ENCODE data around the gene WDR70. TPM values are rescaled to one million over a fixed set of nuclear protein-coding genes. Genes with fewer than 3 reads are reported as not detected.
"Not testable (repeated sequence)": the region's sequence is repeated elsewhere in the genome, so short reads cannot be mapped to it uniquely, and the experiment has no call there.

Gene WDR70
- total RNA-seq, 1 experiment from 2014 or later = 40.2 TPM

- Histone ChIP-seq H3K27me3 (replicated peaks; ENCODE audit: control insufficient read depth, insufficient read depth, low read length) (no peaks in the 10 kb centered on the region), H3K36me3 (ENCODE audit: control insufficient read depth, insufficient read depth, low read length) (no peaks in the 10 kb centered on the region), H3K4me1 (0 out of 2 replicates have a peak, but pooled peaks cover 3% of the 10 kb centered on the region), H3K4me3 (ENCODE audit: low read depth, low read length) (no peak overlapping the region), H3K9me3 (no peaks in the 10 kb centered on the region)
- ChIA-PET CTCF (interaction anchor here (0.8 to 1.2 kb wide), 6 partner anchors 33 to 780 kb away, joined by 3 to 10 read pairs (median 4); partner anchors contain the start of gene WDR70), POLR2A (no interaction called here)
- Mint-ChIP-seq H3K4me1 (ENCODE audit: low read depth, unreplicated experiment) (no peaks in the 10 kb centered on the region), H3K9me3 (ENCODE audit: unreplicated experiment) (no peaks in the 10 kb centered on the region), H3K36me3 (ENCODE audit: insufficient read depth, unreplicated experiment) (peaks cover 29% of the 10 kb centered on the region), H3K27me3 (ENCODE audit: insufficient read depth, unreplicated experiment) (no peaks in the 10 kb centered on the region), H3K4me3 (ENCODE audit: unreplicated experiment) (no peak overlapping the region), H3K27ac (ENCODE audit: unreplicated experiment) (no peak overlapping the region)
- DNase-seq = no peak
- intact Hi-C loops (cut with micrococcal nuclease; ENCODE audit: unreplicated experiment) = loop anchor here (2.0 to 5.0 kb wide), 3 partner anchors 142 to 600 kb away; no protein-coding TSS in a partner anchor
- BruUV-seq (replicated peaks) = no TSS peak
- no peak for TF ChIP-seq CTCF (IDR thresholded peaks at IDR 0.05; ENCODE audit: insufficient read depth in 1 of 2, low read depth in 1 of 2, low read length in 1 of 2, severe bottlenecking in 1 of 2, unreplicated experiment in 1 of 2)
Observed at GRCh38 chr5:37412515-37412914, 33.4 kb downstream of the WDR70 start.

- H3K27me3 ChIP-seq (replicated peaks; ENCODE audit: control insufficient read depth, insufficient read depth, low read length); intact Hi-C loops (cut with micrococcal nuclease; ENCODE audit: unreplicated experiment); H3K27me3 Mint-ChIP-seq (ENCODE audit: insufficient read depth, unreplicated experiment); CTCF ChIA-PET; H3K9me3 Mint-ChIP-seq (ENCODE audit: unreplicated experiment); POLR2A ChIA-PET; H3K4me1 ChIP-seq; H3K27ac Mint-ChIP-seq (ENCODE audit: unreplicated experiment); H3K4me1 Mint-ChIP-seq (ENCODE audit: low read depth, unreplicated experiment); DNase-seq; H3K9me3 ChIP-seq; BruUV-seq (replicated peaks); H3K4me3 ChIP-seq (ENCODE audit: low read depth, low read length); H3K36me3 ChIP-seq (ENCODE audit: control insufficient read depth, insufficient read depth, low read length); H3K4me3 Mint-ChIP-seq (ENCODE audit: unreplicated experiment): not testable (repeated sequence)
- H3K36me3 Mint-ChIP-seq (ENCODE audit: insufficient read depth, unreplicated experiment) = peaks cover 24% of the 10 kb centered on the region
Observed at GRCh38 chr5:37415456-37415855, 36.3 kb downstream of the WDR70 start.

GRCh38 chr5:37417347-37417746 lies 38.2 kb downstream of the WDR70 start:
- H3K27me3 Mint-ChIP-seq (ENCODE audit: insufficient read depth, unreplicated experiment) = no peaks in the 10 kb centered on the region
- Histone ChIP-seq H3K36me3 (ENCODE audit: control insufficient read depth, insufficient read depth, low read length) (no peaks in the 10 kb centered on the region), H3K4me1 (0 out of 2 replicates have a peak, but pooled peaks cover 3% of the 10 kb centered on the region), H3K9me3 (no peaks in the 10 kb centered on the region), H3K27me3 (replicated peaks; ENCODE audit: control insufficient read depth, insufficient read depth, low read length) (no peaks in the 10 kb centered on the region), H3K4me3 (ENCODE audit: low read depth, low read length) (no peak overlapping the region)
- no peak for TF ChIP-seq CTCF (IDR thresholded peaks at IDR 0.05; ENCODE audit: insufficient read depth in 1 of 2, low read depth in 1 of 2, low read length in 1 of 2, severe bottlenecking in 1 of 2, unreplicated experiment in 1 of 2)
- intact Hi-C loops (cut with micrococcal nuclease; ENCODE audit: unreplicated experiment) = no loop called here
- no peak overlapping the region for H3K27ac Mint-ChIP-seq (ENCODE audit: unreplicated experiment)
- no peaks in the 10 kb centered on the region for H3K9me3 Mint-ChIP-seq (ENCODE audit: unreplicated experiment)
- H3K4me1 Mint-ChIP-seq (ENCODE audit: low read depth, unreplicated experiment) = no peaks in the 10 kb centered on the region
- no peak overlapping the region for H3K4me3 Mint-ChIP-seq (ENCODE audit: unreplicated experiment)
- CTCF ChIA-PET = interaction anchor here (0.6 kb wide), 1 partner anchor 44 kb away, joined by 3 read pairs; no protein-coding TSS in a partner anchor
- peaks cover 24% of the 10 kb centered on the region for H3K36me3 Mint-ChIP-seq (ENCODE audit: insufficient read depth, unreplicated experiment)
- POLR2A ChIA-PET = no interaction called here
- BruUV-seq (replicated peaks) = no TSS peak
- no peak for DNase-seq

DNA sequence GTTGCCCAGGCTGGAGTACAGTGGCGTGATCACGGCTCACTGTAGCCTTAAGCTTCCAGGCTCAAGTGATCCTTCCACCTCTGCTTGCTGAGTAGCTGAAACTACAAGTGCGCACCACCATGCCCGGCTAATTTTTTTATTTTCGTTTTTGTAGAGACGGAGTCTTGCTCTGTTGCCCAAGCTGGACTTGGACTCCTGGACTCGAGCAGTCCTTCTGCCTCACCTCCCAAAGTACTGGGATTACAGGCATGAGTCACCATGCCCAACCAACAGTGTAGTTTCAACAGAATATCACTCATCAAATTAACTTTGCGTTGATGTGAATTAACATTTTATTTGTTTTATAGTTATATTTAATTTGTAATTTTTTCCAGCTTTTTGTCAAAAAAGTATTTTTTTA lies 45.3 kb downstream of the WDR70 start:
- no peak overlapping the region for H3K4me3 ChIP-seq (ENCODE audit: low read depth, low read length)
- no peaks in the 10 kb centered on the region for H3K9me3 ChIP-seq
- POLR2A ChIA-PET = no interaction called here
- no peak overlapping the region for H3K27ac Mint-ChIP-seq (ENCODE audit: unreplicated experiment)
- H3K4me1 Mint-ChIP-seq (ENCODE audit: low read depth, unreplicated experiment) = no peaks in the 10 kb centered on the region
- no peak for TF ChIP-seq CTCF (IDR thresholded peaks at IDR 0.05; ENCODE audit: insufficient read depth in 1 of 2, low read depth in 1 of 2, low read length in 1 of 2, severe bottlenecking in 1 of 2, unreplicated experiment in 1 of 2)
- H3K4me1 ChIP-seq = no peaks in the 10 kb centered on the region
- no peaks in the 10 kb centered on the region for H3K27me3 Mint-ChIP-seq (ENCODE audit: insufficient read depth, unreplicated experiment)
- BruUV-seq (replicated peaks) = no TSS peak
- intact Hi-C loops (cut with micrococcal nuclease; ENCODE audit: unreplicated experiment) = no loop called here
- DNase-seq = no peak
- CTCF ChIA-PET = no interaction called here
- no peak overlapping the region for H3K4me3 Mint-ChIP-seq (ENCODE audit: unreplicated experiment)
- H3K36me3 Mint-ChIP-seq (ENCODE audit: insufficient read depth, unreplicated experiment) = no peaks in the 10 kb centered on the region
- H3K36me3 ChIP-seq (ENCODE audit: control insufficient read depth, insufficient read depth, low read length) = no peaks in the 10 kb centered on the region
- no peaks in the 10 kb centered on the region for H3K9me3 Mint-ChIP-seq (ENCODE audit: unreplicated experiment)
- no peaks in the 10 kb centered on the region for H3K27me3 ChIP-seq (replicated peaks; ENCODE audit: control insufficient read depth, insufficient read depth, low read length)
